Measurements from ENCODE around the gene TTC39C.

The TTC39C gene

DNA sequence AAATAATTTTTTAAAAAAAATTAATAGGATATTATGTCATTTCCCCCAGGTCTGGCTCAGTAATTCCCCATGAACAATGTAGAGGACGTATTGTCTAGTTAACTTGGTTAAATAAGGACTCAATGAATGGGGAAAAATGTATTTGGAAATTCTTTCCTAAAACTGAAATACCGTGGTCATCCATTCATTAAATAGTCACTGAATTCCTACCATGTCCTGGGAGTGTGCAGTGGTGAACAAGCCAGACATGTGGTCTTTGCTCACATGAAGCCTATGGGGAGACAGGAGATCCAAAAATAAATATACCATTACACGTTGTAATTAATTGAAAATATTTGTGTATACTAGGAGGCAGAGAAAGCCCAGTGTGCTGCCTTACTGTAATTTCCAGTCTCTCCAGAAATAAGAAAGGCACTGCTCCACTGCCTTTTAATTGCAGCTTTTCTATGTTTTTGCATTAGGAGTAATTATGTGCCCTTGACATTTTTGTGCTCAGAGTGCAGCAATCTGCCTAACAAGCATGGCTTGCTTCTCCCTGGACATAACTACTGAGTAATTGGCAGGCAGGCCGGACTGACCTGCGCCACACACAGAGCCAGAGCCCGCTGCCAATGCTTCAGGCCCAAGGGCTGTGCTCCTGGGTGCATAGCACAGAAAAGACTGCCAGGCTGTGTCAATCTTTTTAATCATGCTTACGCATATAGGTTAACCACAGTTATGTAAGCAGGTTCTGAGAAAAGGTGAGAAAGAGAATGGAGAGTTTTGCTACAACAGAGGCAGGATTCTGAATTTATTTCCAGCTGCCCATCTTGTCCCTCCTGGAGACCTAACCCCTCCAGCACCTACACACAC is 22.2 kb upstream of the TTC39C start:
- no peak for DNase-seq (ENCODE audit: low read depth in 2 of 2)

DNA sequence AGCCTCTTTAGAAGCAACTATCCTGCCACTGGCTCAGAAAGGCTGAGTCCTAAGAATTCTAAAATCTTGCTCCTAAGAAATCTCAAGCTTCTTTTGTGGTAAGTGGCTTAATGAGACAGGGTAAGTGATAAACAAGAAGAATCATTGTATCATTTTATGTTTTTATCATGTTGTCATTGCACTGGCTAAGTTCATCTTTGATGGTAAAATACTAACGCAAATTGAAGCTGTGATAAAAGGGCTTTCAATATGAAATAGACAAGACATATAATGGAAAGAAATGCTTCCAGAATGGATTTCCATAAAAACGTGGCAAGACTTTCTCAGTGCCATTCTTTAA is 21.6 kb upstream of the TTC39C start:
- no peak for DNase-seq (ENCODE audit: low read depth in 2 of 2)

DNA sequence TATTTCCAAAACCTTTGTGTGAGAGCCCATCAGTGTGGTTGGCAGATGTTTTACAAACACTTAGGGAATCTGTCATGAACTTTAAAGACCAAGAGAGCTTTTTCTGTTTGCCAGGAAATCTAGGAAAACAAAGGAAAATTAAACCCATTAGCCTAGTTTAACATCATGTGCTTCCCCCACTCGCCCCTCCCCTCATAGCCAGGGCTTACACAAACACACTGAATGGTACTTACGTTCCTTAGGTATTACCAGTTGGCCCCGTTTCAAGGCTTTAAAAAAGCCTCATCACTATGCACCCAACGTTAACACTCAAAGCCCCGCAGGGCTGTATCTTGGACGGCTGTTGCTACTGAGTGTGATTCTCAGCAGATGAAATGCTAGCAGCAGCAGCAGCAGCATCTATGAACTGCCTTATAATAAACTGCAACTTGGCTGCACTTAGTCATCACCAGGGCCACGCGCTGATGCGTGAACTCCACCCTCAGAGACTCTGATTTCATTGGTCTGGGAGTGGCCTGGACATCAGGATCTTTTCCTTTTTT is 20.1 kb upstream of the TTC39C start:
- no peak for DNase-seq (ENCODE audit: low read depth in 2 of 2)

DNA sequence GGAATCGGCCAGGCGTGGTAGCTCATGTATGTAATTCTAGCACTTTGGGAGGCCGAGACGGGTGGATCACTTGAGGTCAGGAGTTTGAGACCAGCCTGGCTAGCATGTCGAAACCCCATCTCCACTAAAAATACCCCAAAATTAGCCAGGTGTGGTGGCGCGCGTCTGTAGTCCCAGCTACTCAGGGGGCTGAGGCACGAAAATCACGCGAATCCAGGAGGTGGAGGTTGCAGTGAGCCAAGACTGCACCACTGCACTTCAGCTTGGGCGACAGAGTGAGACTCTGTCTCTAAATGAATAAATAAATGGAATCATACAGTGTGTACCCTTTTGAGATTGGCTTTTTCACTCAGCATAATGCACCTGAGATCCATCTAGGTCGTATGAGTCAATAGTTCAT is 19.4 kb upstream of the TTC39C start:
- DNase-seq (ENCODE audit: low read depth in 2 of 2), result no peak

DNA sequence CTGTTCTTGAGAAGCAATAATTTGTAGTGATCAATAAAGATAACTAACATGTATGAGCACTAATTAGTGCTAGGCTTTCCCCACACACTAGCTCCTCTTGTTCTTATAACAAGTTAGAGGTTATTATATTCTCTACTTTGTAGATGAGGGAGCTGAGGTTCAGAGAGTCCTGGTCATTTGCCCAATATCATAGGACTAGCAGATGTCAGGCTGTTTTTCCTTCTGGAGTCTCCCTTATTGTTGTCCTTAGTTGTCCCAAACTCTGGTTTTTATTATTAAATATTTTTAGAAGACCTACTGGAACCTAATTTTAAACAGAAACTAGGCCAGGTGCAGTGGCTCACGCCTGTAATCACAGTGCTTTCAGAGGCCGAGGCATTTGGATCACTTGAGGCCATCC is 16.5 kb upstream of the TTC39C start:
- no peak for DNase-seq (ENCODE audit: low read depth in 2 of 2)

DNA sequence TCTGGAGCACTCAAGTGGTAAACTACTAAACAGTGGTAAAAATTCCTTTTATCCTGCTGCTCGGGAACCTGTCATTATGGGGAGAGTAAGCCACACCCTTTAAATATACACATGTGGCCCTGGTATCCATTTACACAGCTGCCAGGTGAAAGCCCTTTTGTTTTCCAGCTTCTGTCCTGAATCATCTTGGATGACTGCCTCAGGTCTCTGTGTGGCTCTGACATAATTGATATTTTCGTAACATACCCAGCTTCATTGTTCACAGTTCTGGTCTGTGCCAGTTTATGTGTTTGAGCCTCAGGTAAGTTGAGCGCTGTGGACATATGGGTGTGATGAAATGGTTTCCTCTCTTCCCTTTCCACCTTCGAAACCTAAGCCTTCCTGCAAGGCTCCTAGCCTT is 15.7 kb upstream of the TTC39C start:
- no peak for DNase-seq (ENCODE audit: low read depth in 2 of 2)

DNA sequence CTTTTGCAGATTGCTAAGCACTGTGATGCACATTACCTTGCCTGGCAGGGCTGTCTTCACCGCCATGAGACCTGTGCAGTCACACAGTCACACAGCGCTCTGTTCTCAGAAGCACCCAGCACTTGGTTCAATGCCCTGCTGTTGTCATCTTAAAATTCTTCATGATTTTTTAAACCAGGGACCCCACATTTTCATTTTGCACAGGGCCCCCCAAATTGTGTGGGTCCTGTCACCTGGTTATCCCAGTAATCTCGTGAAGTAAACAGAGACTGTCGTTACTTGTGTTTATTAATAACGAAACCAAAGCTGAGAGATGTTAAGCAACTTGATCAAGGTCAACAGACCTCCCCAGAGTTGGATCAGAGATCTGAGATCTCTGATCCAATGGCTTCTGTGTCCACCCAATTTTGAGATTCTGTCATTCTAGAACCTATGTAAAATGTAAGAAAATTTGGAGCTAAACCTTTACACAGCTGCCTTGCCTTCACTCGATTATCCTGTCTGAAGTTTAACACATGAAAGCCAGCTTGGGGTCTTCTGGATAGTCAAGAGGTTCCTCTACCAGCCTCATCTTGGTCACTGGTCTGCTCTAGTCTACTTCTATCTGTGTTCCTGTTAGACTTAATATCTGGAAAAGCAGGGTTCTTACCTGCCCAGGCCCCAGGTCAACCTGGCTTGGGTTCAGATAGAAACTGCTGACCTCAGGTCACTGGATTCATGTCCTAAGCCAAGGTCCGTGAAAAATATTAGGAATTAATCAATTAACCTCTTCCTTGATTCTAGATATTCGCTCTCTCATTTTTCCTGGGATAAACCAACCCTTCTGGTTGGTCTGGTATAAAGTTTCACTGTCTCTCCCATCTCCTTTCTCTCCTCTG is 13.7 kb upstream of the TTC39C start:
- no peak for DNase-seq (ENCODE audit: low read depth in 2 of 2)

DNA sequence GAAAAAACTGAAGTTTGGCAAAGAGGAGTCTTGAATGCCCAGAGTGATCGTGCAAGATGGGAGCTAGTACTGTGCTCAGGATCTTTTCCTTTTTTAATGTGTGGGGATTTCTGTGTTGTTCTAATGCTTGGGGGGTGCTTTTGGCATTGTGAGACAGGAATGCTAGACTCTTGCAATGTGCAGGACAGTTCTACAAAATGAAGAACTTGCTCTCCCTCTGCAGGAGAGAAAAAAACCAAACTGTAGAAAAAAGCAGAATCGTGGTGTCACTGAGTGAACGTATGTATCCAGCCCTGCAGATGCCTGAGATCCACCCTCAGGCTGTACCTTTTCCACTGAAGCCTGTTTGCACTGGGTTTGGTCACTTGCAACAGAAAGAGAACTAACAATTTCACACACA is 12.1 kb upstream of the TTC39C start:
- DNase-seq (ENCODE audit: low read depth in 2 of 2), result no peak

DNA sequence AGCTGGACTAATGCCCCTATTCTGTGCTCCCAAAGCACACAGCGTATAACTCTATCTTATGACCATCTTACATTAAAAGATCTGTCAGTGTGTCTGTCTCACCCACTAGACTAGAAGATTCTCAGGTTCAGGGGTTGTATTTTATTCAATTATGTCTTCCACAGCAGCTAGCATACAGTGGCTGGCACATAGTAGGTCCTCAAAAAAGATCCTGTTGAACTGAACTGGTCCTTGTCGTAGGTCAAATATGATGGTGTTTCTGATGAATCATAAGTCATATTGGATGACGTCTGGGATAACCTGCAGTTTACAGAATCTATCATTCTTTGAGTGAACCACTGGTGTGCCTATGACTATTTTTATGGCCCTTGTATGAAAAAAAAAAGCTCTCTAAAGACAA is 11.3 kb upstream of the TTC39C start:
- DNase-seq (ENCODE audit: low read depth in 2 of 2), result no peak

DNA sequence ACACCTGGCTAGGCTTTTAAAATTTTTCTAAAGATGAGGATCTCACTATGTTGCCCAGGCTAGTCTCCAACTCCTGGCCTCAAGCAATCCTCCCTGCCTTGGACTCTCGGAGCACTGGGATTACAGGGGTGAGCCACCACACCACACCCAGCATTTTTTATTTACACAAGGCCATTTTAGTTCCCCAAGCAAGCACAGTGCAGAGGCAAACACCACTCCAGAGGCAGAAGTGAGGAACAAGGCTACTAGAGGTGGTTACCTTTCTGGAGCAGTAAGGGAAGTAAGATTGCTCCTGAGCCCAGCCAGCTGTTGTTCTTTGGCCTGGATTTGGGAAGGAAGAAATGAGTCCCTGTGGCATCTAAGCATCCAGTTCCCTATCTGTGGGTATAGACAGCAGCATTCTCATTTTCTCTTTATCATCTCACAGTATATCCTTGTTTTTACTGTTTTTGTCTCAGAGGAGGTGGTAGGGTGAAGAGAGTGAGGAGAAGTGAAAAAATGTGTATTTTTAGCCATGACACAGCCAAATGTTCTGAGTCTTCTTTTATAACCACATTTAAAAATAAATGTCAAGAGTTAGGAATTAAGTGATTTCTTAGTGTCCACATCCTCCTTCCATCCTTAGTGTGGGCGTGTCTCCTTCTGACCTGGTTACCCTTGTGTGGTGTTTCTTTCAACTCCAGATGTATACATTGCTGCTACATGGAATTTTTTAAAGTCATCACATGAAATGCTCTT is 10.5 kb upstream of the TTC39C start:
- no peak for DNase-seq (ENCODE audit: low read depth in 2 of 2)

DNA sequence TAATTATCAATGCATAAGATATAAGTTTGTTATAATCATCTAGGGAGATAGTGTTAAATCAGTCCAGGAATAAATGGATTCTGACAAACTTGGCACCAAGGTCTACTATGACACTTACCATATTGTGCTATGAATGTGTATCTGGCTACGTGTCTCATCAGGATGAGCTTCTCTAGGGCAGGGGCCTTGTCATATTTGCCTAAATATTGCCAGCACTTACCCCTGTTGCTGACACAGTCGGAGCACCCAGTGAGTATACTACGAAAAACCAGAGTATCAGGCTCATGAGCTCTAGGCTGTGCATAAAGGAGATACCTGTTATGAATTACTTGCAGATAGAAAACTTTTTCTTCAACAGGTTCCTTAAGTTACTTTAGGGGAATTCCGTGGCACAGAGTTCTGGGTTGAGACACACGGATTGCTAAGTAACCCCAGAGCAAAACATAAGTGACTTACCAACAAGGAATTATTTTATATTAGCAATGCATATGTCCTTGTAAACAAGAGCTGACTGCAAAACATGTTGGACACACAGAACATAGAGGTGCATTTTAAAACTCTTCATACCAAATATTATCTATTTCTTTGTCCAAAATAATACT is 7.7 kb upstream of the TTC39C start:
- DNase-seq (ENCODE audit: low read depth in 2 of 2), result no peak

DNA sequence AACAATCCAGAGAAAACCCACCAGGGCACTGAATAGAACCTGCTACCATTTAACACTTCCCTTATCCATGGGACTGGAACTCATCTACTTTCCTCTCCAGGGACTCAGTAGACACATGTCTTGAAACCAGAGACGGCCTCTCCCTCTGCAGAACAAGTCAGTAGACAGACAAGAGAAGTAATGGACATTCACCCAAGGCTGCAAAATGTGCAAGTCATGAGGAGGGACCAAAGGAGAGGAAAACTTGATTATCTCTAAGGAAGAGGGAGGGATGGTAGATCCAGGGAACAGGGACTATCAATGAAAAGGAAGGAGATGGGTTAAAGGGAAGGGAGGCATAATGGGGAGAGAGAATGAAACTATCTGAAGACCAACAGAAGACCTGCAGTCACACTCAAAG is 5.3 kb upstream of the TTC39C start:
- DNase-seq (ENCODE audit: low read depth in 2 of 2), result no peak

DNA sequence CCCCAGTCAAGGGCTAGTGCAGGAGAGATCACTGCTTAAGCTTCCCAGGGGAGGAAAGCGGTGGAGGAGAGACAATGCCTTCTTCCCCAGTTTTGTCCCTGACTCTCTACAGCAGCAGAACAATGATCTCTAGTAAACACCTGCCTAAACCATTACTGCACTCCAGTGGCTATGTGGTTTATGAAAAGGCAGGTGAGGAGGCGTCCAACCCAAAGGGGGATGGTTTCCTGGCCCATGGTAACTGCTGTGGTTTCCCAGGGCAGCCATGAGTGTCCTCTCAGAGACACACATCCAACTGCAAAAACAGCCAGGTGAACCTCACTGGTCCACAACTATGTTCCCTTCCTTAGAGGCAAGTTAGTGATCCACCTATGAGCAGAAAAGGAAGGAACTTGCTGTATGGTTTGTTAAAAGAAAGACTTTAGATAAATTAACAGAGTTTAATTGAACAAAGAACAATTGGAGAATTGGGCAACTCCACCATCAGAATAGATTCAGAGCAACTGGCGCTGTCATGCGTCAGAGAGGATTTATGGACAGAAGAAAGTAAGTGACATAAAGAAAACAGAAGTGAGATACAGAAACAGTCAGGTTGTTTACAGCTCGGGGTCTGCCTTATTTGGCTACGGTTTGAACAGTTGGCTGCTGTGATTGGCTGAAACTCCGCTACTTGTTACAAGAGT is 4.8 kb upstream of the TTC39C start:
- DNase-seq (ENCODE audit: low read depth in 2 of 2), result no peak

DNA sequence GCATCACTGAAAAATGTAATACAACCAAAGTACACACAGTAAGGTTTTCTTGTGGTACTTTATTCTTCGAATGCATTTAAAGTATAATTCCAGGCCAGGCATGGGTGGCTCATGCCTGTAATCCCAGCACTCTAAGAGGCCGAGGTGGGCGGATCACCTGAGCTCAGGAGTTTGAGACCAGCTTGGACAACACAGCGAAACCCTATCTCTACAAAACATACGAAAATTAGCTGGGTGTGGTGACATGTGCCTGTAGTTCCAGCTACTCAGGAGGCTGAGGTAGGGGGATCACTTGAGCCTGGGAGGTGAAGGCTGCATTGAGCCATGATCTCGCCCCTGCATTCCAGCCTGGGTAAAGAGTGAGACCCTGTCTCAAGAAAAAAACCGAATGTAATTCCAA is 3.9 kb upstream of the TTC39C start:
- no peak for DNase-seq (ENCODE audit: low read depth in 2 of 2)

DNA sequence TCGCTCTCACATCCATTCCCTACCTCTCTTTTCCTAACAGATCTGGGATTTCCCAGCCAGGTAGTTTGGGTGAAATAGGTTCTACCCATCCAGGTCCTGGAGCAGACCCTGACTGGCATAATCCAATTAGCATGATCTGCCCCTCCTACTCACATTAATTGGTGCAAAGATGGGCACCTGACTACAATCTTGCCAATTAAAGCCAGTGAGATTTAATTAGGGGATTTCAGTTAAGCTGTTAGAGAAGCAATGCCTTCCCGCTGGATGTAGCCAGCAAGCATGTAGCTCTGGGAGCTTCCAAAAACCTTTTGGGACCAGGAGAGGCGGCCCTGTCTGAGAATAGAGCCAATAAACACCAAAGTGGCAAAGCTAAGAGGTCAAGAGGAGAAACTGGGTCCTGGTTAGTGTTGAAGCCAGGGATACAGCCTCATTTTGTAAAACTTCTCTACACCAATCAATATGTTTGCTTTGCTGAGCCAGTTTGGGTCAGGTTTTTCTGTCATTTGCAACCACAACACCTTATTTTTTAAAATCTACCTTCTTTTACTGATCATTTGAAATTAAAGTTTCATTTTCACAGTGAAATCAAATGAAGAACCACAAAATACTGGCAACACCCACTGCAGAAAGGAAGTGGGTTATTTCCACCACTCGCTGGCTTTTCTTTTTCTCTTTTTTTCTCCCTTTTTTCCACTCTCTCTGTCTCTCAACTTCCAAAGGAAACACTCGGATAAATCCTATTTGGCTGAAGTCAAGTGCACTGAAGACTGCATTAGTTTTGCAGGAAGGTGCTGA is 3.2 kb upstream of the TTC39C start:
- DNase-seq (ENCODE audit: low read depth in 2 of 2), result no peak

DNA sequence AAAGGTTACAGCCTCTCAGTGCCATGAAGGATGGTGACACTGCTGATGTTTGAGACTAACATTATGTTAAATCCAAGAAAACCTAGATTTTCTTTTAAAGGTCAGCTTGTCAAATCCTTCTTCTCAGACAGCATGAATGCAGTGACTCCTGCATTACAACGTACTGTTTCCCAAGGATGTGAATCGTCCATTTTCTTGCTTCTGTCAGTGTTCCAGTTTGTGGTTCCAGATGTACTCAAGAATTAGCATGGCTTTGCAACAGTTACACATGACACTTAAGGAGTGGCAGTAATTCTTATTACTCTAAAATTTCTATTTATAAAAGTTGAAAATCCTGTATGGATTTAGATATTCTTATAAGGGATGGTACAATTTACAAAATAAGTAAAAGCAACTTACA is 1.5 kb upstream of the TTC39C start:
- DNase-seq (ENCODE audit: low read depth in 2 of 2), result no peak

DNA sequence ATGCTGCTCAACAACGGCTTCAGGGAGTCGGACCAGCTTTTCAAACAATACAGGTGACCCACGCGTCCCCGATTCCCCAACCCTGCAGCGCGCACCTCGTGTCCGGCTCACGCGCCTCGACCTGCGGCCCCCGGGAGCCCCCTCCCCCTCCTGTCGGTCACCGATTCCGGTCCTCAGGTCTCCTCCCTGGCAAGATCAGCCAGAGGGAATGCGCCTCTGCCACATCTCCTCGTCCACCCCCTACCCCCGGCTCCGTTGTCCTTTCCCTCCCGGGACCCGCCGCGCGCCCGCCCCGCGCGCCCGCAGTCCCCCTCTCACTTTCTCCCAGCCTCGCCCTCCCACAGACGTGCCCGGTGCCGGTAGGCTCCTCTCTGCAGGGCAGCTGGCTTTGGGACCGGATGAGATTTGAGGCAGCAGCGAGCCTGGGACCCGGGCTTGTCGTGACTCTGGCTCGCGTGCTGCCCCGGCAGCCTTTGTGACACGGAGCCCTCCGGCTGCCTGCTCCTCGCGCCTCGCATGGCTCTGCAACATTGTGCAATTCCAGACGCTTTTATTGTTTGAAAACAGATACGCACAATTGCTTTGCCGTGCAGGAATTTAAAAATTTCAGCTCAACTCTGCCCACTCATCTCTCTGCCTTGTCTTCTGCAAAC is 558 bp downstream of the TTC39C start:
- no peak for DNase-seq (ENCODE audit: low read depth in 2 of 2)

DNA sequence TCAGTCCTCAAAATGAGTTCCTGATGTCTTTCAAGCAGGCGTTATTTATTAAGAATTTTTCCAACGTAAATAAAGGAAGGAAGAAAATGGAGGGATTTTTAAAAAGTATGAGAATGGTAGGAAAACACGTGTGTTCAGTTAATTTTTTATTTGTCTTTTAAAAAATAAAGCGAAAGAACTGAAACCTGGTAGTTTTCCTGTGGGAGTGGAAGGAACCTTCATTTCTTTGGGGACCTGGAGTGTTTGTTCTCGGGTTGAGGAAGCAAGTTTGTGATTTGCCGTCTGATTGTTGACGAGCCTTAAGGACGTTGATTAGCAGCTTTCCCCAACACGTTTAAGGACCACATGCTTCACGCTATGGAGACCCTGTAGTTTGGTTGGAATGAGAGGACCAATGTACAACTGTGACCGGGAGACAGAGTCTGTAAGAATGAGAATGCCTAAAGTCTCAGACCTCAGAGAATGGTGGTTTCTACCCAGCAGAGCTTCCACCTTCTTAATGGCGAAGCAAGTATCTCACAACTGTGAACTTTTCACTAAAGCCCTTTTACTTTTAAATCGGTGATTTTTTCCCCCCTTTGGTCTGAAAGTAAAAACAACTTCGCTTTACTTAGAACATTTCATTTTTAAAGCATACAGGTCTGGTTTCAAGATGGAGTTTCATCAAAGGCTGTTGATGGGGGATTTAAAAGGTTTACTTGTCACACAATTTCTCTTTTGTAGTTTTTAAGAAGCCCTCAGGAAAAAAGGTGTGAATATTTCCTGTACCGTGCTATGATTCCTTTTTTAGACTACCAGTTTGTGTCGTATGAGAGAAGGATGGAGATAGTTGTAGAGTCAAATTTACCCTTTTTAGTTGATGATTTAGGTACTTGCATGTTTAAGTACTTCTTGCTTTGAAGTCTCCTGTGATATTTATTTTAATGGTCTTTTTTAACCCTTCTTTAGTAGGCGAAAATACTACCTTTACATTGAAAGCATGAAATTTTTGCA is 1.4 kb downstream of the TTC39C start:
- DNase-seq (ENCODE audit: low read depth in 2 of 2), result no peak

DNA sequence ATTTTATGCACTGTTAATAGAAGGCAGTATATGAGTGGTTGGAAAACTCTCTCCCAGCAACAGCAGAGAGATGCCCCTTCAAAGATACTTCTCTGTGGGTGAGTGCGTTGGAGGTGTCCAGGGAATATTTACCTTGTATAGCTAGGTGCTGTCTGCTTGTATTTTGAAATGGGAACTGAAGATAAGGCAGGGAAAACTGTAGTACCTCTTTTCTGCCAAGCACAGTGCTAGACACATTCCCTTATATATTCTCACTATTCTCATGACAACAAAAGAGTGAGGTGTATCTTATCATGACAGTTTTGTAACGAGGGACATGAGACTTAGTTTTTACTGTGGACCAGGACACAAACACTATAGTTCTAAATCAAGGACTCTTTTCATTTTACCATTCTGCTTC is 2.1 kb downstream of the TTC39C start:
- DNase-seq (ENCODE audit: low read depth in 2 of 2), result no peak
